Activated B cell treated with CpG ODN at 0.5 μM for 24 hours (primary cell): Measurements from ENCODE around the gene ADAM19. TPM values are rescaled to one million over a fixed set of nuclear protein-coding genes. Genes with fewer than 3 reads are reported as not detected.

Experiments
- ATAC-seq: fragments of 200-7000 bp; cut with Tn5 transposase; one replicate; pipeline ENCODE4 v1.10.0; 2021; ENCODE audit warnings: low read depth, mild to moderate bottlenecking, moderate library complexity
- CTCF ChIA-PET: fragments of 350-600 bp; sonication (Branson Sonifier 250); formaldehyde crosslinking; loops from one replicate; lab custom pipeline; 2021; ENCODE audit warnings: antibody characterized with exemption; lab: Charles Lee
- POLR2A ChIA-PET: fragments of 350-600 bp; sonication (Branson Sonifier 250); formaldehyde crosslinking; loops from one replicate; lab custom pipeline; 2021; ENCODE audit warnings: antibody characterized with exemption; lab: Charles Lee
- DNase-seq: peaks from one replicate; pipeline ENCODE4 v3.0.0; 2022
- H3K27ac Mint-ChIP-seq: one replicate; pipeline ENCODE4 v1.8.0; 2020; ENCODE audit warnings: mixed read lengths
- H3K27me3 Mint-ChIP-seq: one replicate; pipeline ENCODE4 v1.8.0; 2021; ENCODE audit warnings: mixed read lengths
- H3K36me3 Mint-ChIP-seq: one replicate; pipeline ENCODE4 v1.8.0; 2021; ENCODE audit warnings: low read depth, mixed read lengths
- H3K4me1 Mint-ChIP-seq: one replicate; pipeline ENCODE4 v1.8.0; 2021; ENCODE audit warnings: mixed read lengths
- H3K4me3 Mint-ChIP-seq: one replicate; pipeline ENCODE4 v1.8.0; 2020; ENCODE audit warnings: mild to moderate bottlenecking, mixed read lengths
- H3K9me3 Mint-ChIP-seq: one replicate; pipeline ENCODE4 v1.8.0; 2020; ENCODE audit warnings: mixed read lengths
- CTCF ChIP-seq: fragments of 200-600 bp; IDR thresholded peaks from one replicate; pipeline ENCODE4 v1.8.0; 2022; ENCODE audit warnings: antibody characterized with exemption, mild to moderate bottlenecking
- intact Hi-C: fragments of 100-400 bp; cut with micrococcal nuclease; formaldehyde crosslinking; loops from one replicate; pipeline ENCODE4 v1.15.1; 2024
- total RNA-seq: library from RNA; stranded (reverse); gene quantifications from 2 replicates; pipeline ENCODE4 v1.2.3, GENCODE V29; 2022

ADAM19 gene
- total RNA-seq, 1 donor from 2014 or later, result 136 TPM

- DNase-seq (no peak), ATAC-seq (no peak)
- intact Hi-C loops, result loop anchor here (5.0 kb wide), 1 partner anchor 38 kb away; no protein-coding TSS in a partner anchor
- no peak for TF ChIP-seq CTCF
- peaks cover 89% of the 10 kb centered on the region for H3K36me3 Mint-ChIP-seq
- no peaks in the 10 kb centered on the region for H3K27me3 Mint-ChIP-seq
- H3K9me3 Mint-ChIP-seq, result no peaks in the 10 kb centered on the region
- ChIA-PET CTCF (interaction anchor here (1.2 kb wide), 1 partner anchor 218 kb away, joined by 8 read pairs; the partner anchor contains the start of gene LSM11), POLR2A (interaction anchor here (0.6 to 1.1 kb wide), 4 partner anchors 8 to 315 kb away, joined by 3 to 4 read pairs (median 3); no protein-coding TSS in a partner anchor)
- no peak overlapping the region for H3K4me3 Mint-ChIP-seq
- H3K27ac Mint-ChIP-seq, result peak overlapping the region; percentile 84
- peaks cover 89% of the 10 kb centered on the region for H3K4me1 Mint-ChIP-seq
These were observed 50.7 kb downstream of the ADAM19 start for GRCh38 chr5:157524887-157525286.

- no peaks in the 10 kb centered on the region for H3K27me3 Mint-ChIP-seq
- TF ChIP-seq CTCF, result no peak
- ATAC-seq (no peak), DNase-seq (no peak)
- H3K9me3 Mint-ChIP-seq, result no peaks in the 10 kb centered on the region
- intact Hi-C loops, result loop anchor here (5.0 kb wide), 1 partner anchor 37 kb away; no protein-coding TSS in a partner anchor
- H3K36me3 Mint-ChIP-seq, result peaks cover 87% of the 10 kb centered on the region
- no peak overlapping the region for H3K4me3 Mint-ChIP-seq
- CTCF ChIA-PET, result no interaction called here
- peaks cover 86% of the 10 kb centered on the region for H3K4me1 Mint-ChIP-seq
- H3K27ac Mint-ChIP-seq, result peak overlapping the region; percentile 84
- POLR2A ChIA-PET, result interaction anchor here (0.6 kb wide), 1 partner anchor 66 kb away, joined by 5 read pairs; no protein-coding TSS in a partner anchor
These were observed 51.6 kb downstream of the ADAM19 start for GRCh38 chr5:157523976-157524375.

- Mint-ChIP-seq H3K4me3 (no peak overlapping the region), H3K9me3 (no peaks in the 10 kb centered on the region), H3K27ac (peak overlapping the region; percentile 93), H3K4me1 (peaks cover 89% of the 10 kb centered on the region), H3K27me3 (no peaks in the 10 kb centered on the region), H3K36me3 (peaks cover 87% of the 10 kb centered on the region)
- POLR2A ChIA-PET, result interaction anchor here (1.7 to 3.7 kb wide), 3 partner anchors 9 to 17 kb away, joined by 4 to 28 read pairs (median 16); no protein-coding TSS in a partner anchor
- no peak for ATAC-seq
- CTCF ChIA-PET, result interaction anchor here (1.4 kb wide), 1 partner anchor 36 kb away, joined by 3 read pairs; no protein-coding TSS in a partner anchor
- DNase-seq, result no peak
- intact Hi-C loops, result loop anchor here (5.0 kb wide), 1 partner anchor 34 kb away; no protein-coding TSS in a partner anchor
- no peak for TF ChIP-seq CTCF
These were observed 53.9 kb downstream of the ADAM19 start for GRCh38 chr5:157521704-157522029.

DNA sequence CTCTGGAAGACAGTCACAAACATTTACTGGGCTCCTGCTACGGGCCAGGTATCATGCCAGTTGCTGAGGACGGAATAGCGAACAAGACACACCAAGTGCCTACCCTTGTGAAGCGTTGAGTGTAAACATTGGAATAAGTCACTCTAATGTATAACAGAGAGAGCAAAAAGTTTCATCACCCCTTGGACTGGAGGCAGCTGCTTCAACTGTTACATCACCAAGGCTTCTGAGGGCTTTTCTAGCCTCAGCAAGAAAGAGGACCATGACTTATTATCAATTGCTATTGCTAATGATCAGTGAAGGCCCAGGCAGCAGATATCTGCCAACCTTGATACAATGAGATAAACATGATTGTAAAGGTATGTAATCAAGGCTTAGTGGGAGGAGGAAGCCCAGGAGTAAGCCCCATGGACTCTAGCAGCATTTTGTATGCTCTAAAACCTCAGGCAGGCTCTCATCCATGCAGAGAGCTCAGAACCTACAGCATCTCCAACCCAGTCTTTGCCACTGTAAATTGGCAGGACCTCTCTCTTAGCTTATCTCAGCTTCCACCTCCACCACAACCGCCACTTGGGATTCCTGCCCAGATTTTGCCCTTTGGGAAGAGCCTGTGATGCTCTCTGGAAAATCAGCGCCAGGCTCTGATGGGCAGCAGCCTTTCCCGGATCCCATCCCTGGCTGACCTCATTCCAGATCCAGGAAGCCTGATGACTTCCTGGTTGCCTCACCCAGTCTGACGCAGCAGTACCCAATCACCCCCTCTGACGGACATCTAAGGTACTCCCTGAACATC is 54.5 kb downstream of the ADAM19 start:
- Mint-ChIP-seq H3K36me3 (peaks cover 89% of the 10 kb centered on the region), H3K9me3 (no peaks in the 10 kb centered on the region), H3K4me1 (peaks cover 89% of the 10 kb centered on the region), H3K27ac (peak overlapping the region; percentile 93), H3K4me3 (peak overlapping the region; percentile 47), H3K27me3 (no peaks in the 10 kb centered on the region)
- ATAC-seq (no peak), DNase-seq (no peak)
- ChIA-PET CTCF (interaction anchor here (1.1 to 1.4 kb wide), 3 partner anchors 35 to 198 kb away, joined by 3 to 4 read pairs (median 3); no protein-coding TSS in a partner anchor), POLR2A (interaction anchor here (1.0 to 3.7 kb wide), 6 partner anchors 10 to 75 kb away, joined by 4 to 28 read pairs (median 18); no protein-coding TSS in a partner anchor)
- TF ChIP-seq CTCF, result no peak
- intact Hi-C loops, result loop anchor here (1.0 to 5.0 kb wide), 3 partner anchors 19 to 34 kb away; no protein-coding TSS in a partner anchor
